PC-3 (cell line): ENCODE results near the gene AGO3. TPM values are rescaled to one million over a fixed set of nuclear protein-coding genes. Genes with fewer than 3 reads are reported as not detected.

Source experiments
- ATAC-seq: fragments of 200-7000 bp; cut with Tn5 transposase; 2 replicates; pipeline ENCODE4 v1.9.1; 2020; ENCODE audit warnings: mild to moderate bottlenecking, moderate library complexity
- BruUV-seq: library from RNA; stranded (reverse); fragments of 400-500 nt; replicated peaks from 2 replicates; lab custom pipeline; 2021; lab: Mats Ljungman, UMichigan
- CTCF ChIA-PET: fragments of 300-600 bp; sonication (Branson Sonifier 250); formaldehyde crosslinking; loops from one replicate; lab custom pipeline; 2022; ENCODE audit warnings: antibody characterized with exemption; lab: Charles Lee
- POLR2A ChIA-PET: fragments of 300-600 bp; sonication (Branson Sonifier 250); formaldehyde crosslinking; loops from one replicate; lab custom pipeline; 2022; ENCODE audit warnings: antibody characterized with exemption; ENCODE audit not compliant: unreplicated experiment; lab: Charles Lee
- DNase-seq: peaks from one replicate; pipeline ENCODE4 v3.0.0-alpha.2; 2015
- H2AFZ ChIP-seq: fragments of 300-600 bp; sonication (generic); 2 replicates; pipeline ENCODE4 v1.6.0; 2016; ENCODE audit warnings: antibody characterized with exemption, low read length
- H3F3A ChIP-seq: fragments of 300-600 bp; sonication (generic); one replicate; pipeline ENCODE4 v1.6.0; 2017; ENCODE audit warnings: antibody characterized with exemption, low read length, control low read depth, mild to moderate bottlenecking; ENCODE audit not compliant: unreplicated experiment
- H3K27ac ChIP-seq: fragments of 300-600 bp; sonication (generic); 2 replicates; pipeline ENCODE4 v1.5.1; 2016; ENCODE audit warnings: mild to moderate bottlenecking, low read length
- H3K27me3 ChIP-seq: fragments of 300-600 bp; sonication (generic); 2 replicates; pipeline ENCODE4 v1.6.1; 2016; ENCODE audit warnings: low read length, mixed read lengths
- H3K36me3 ChIP-seq: fragments of 300-600 bp; sonication (generic); 2 replicates; pipeline ENCODE4 v1.6.1; 2016; ENCODE audit warnings: low read depth, mixed run types, low read length, mixed read lengths
- H3K4me1 ChIP-seq: fragments of 300-600 bp; sonication (generic); 2 replicates; pipeline ENCODE4 v1.5.1; 2016; ENCODE audit warnings: low read length; ENCODE audit not compliant: insufficient read depth
- H3K4me2 ChIP-seq: fragments of 300-600 bp; sonication (generic); 2 replicates; pipeline ENCODE4 v1.6.0; 2016; ENCODE audit warnings: low read length
- H3K4me3 ChIP-seq: fragments of 300-600 bp; sonication (generic); 2 replicates; pipeline ENCODE4 v1.5.1; 2016; ENCODE audit warnings: mild to moderate bottlenecking, low read length, mixed read lengths
- H3K79me2 ChIP-seq: fragments of 300-600 bp; sonication (generic); 2 replicates; pipeline ENCODE4 v1.6.1; 2017; ENCODE audit warnings: low read length, mixed read lengths
- H3K9ac ChIP-seq: fragments of 300-600 bp; sonication (generic); 2 replicates; pipeline ENCODE4 v1.6.0; 2016; ENCODE audit warnings: mild to moderate bottlenecking, low read length
- H3K9me2 ChIP-seq: fragments of 300-600 bp; sonication (generic); replicated peaks from 2 replicates; pipeline ENCODE4 v1.6.1; 2016; ENCODE audit warnings: mixed run types, low read length, mixed read lengths
- H3K9me3 ChIP-seq: fragments of 300-600 bp; sonication (generic); 2 replicates; pipeline ENCODE4 v1.6.1; 2016; ENCODE audit warnings: low read length, mixed read lengths
- H4K20me1 ChIP-seq: fragments of 300-600 bp; sonication (generic); 2 replicates; pipeline ENCODE4 v1.6.1; 2016; ENCODE audit warnings: low read length, mixed read lengths
- EZH2 ChIP-seq: fragments of 300-600 bp; sonication (generic); IDR thresholded peaks from one replicate; pipeline ENCODE4 v1.6.1; 2017; ENCODE audit warnings: antibody characterized with exemption, mild to moderate bottlenecking, low read length; ENCODE audit not compliant: unreplicated experiment
- EZH2phosphoT487 ChIP-seq: fragments of 300-600 bp; sonication (generic); IDR thresholded peaks from 2 replicates; pipeline ENCODE4 v1.6.1; 2018; ENCODE audit warnings: mild to moderate bottlenecking, antibody characterized with exemption, low read length, borderline replicate concordance
- intact Hi-C: fragments of 100-400 bp; cut with micrococcal nuclease; formaldehyde crosslinking; loops from 2 replicates; pipeline ENCODE4 v1.9.0; 2023
- total RNA-seq: library from RNA; depleted of rRNA; stranded (reverse); fragments of >200 nt; gene quantifications from 2 replicates; pipeline ENCODE4 v1.2.3, GENCODE V29; 2014
- TF ChIP-seq, protein P1 (sequence below): fragments of 300-600 bp; sonication (generic); conservative IDR thresholded peaks from 2 replicates; pipeline ENCODE4 v1.5.1; 2017; ENCODE audit warnings: antibody characterized with exemption, low read depth, mild to moderate bottlenecking, low read length

Gene AGO3
- total RNA-seq, 1 experiment from 2014 or later, result 17.7 TPM

DNA sequence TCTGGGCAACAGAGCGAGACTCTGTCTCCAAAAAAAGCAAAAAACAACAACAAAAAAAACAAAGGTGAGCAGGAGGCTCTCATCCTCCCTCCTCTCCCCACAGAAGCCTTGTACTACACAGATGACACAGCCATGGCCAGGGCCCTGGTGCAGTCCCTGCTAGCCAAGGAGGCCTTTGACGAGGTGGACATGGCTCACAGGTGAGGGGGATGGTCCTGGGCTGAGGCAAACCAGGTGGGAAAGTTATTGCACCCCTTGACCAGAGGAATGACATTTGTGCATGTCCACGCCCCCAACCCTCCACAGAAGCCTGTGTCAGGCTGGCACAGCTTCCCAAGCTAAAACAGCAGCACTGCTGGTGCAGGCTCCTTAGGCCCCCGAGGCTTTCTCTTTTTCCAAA, 160.2 kb downstream of the AGO3 start:
- no peak for TF ChIP-seq EZH2
- TF ChIP-seq EZH2phosphoT487, result no peak
- TF ChIP-seq, protein P1, sequence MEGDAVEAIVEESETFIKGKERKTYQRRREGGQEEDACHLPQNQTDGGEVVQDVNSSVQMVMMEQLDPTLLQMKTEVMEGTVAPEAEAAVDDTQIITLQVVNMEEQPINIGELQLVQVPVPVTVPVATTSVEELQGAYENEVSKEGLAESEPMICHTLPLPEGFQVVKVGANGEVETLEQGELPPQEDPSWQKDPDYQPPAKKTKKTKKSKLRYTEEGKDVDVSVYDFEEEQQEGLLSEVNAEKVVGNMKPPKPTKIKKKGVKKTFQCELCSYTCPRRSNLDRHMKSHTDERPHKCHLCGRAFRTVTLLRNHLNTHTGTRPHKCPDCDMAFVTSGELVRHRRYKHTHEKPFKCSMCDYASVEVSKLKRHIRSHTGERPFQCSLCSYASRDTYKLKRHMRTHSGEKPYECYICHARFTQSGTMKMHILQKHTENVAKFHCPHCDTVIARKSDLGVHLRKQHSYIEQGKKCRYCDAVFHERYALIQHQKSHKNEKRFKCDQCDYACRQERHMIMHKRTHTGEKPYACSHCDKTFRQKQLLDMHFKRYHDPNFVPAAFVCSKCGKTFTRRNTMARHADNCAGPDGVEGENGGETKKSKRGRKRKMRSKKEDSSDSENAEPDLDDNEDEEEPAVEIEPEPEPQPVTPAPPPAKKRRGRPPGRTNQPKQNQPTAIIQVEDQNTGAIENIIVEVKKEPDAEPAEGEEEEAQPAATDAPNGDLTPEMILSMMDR, result no peak
- POLR2A ChIA-PET, result no interaction called here
- H3K4me1 ChIP-seq, result peaks cover 13% of the 10 kb centered on the region; the same call in 1 of the 2 replicates

DNA sequence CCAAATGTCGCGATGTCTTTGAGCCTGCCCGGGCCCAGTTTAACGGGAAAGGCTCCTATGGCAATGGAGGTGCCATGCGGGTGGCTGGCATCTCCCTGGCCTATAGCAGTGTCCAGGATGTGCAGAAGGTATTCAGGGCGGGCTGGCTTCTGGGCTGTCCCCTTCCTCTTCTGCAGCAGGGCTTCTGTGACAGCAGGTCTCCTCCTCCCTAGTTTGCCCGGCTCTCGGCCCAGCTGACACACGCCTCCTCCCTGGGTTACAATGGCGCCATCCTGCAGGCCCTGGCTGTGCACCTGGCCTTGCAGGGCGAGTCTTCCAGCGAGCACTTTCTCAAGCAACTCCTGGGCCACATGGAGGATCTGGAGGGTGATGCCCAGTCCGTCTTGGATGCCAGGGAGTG, 160.8 kb downstream of the AGO3 start:
- H3K36me3 ChIP-seq, result peaks cover 33% of the 10 kb centered on the region; the same call in 1 of the 2 replicates
- BruUV-seq, result no TSS peak
- ATAC-seq, result no peak
- no peaks in the 10 kb centered on the region for H3K27me3 ChIP-seq
- intact Hi-C loops, result no loop called here
- H3K4me2 ChIP-seq, result no peak overlapping the region
- TF ChIP-seq, protein P1, result no peak
- TF ChIP-seq EZH2, result no peak
- no peak for TF ChIP-seq EZH2phosphoT487
- POLR2A ChIA-PET, result no interaction called here
- DNase-seq, result no peak
- H3F3A ChIP-seq, result no peaks in the 10 kb centered on the region
- H3K27ac ChIP-seq, result no peak overlapping the region
- H3K4me1 ChIP-seq, result peaks cover 13% of the 10 kb centered on the region; the same call in 1 of the 2 replicates
- H3K4me3 ChIP-seq, result no peak overlapping the region
- CTCF ChIA-PET, result no interaction called here
- no peak overlapping the region for H2AFZ ChIP-seq
- peaks cover 28% of the 10 kb centered on the region for H3K79me2 ChIP-seq
- no peaks in the 10 kb centered on the region for H4K20me1 ChIP-seq
- H3K9me3 ChIP-seq, result no peaks in the 10 kb centered on the region
- no peaks in the 10 kb centered on the region for H3K9me2 ChIP-seq
- no peak overlapping the region for H3K9ac ChIP-seq

More for the DNA sequence above, 160.2 kb downstream of the AGO3 start:
- H4K20me1 ChIP-seq, result no peaks in the 10 kb centered on the region
- H3K4me3 ChIP-seq, result no peak overlapping the region
- no peaks in the 10 kb centered on the region for H3F3A ChIP-seq
- no peak overlapping the region for H2AFZ ChIP-seq
- no peak for ATAC-seq
- H3K27ac ChIP-seq, result no peak overlapping the region
- peaks cover 28% of the 10 kb centered on the region for H3K79me2 ChIP-seq
- H3K27me3 ChIP-seq, result no peaks in the 10 kb centered on the region
- no TSS peak for BruUV-seq
- H3K36me3 ChIP-seq, result peaks cover 33% of the 10 kb centered on the region; the same call in 1 of the 2 replicates
- no peak overlapping the region for H3K9ac ChIP-seq
- intact Hi-C loops, result no loop called here
- DNase-seq, result no peak
- H3K4me2 ChIP-seq, result no peak overlapping the region
- CTCF ChIA-PET, result no interaction called here
- H3K9me3 ChIP-seq, result no peaks in the 10 kb centered on the region
- H3K9me2 ChIP-seq, result no peaks in the 10 kb centered on the region

DNA sequence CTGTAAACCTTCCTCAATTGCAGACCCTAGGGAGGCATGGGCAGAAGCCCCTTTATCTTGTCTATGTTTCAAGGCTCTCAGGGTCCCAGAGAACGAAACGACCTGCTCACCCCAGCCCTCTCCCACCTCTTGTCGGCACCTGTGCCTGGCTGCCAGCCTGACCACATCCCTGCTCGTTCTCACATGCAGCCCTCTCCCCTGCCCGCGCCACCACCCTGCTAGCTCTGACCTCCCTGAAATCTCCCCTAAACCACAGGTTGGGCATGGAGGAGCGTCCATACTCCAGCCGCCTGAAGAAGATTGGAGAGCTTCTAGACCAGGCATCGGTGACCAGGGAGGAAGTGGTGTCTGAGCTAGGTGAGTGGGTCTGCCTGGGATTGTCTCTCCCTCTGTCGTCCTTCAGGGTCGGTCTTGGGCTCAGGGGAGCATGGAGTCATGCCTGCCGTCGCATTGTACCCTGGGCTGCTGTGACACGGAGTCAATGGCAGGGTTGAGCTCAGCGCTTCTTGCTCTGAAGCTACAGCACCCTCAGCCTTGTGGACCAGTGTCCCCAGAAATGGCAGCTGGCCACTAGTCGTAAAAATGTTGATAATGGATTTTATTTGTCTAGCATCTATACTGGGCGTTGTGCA, 161.4 kb downstream of the AGO3 start:
- ATAC-seq, result no peak
- Histone ChIP-seq H3K27ac (no peak overlapping the region), H4K20me1 (no peaks in the 10 kb centered on the region), H3K27me3 (no peaks in the 10 kb centered on the region), H3K9ac (no peak overlapping the region), H3K4me3 (no peak overlapping the region), H3K79me2 (peaks cover 28% of the 10 kb centered on the region), H3K4me2 (no peak overlapping the region), H3F3A (no peaks in the 10 kb centered on the region), H3K9me3 (no peaks in the 10 kb centered on the region), H3K9me2 (no peaks in the 10 kb centered on the region), H3K4me1 (peaks cover 13% of the 10 kb centered on the region; the same call in 1 of the 2 replicates), H3K36me3 (peaks cover 33% of the 10 kb centered on the region; the same call in 1 of the 2 replicates), H2AFZ (no peak overlapping the region)
- BruUV-seq, result no TSS peak
- intact Hi-C loops, result no loop called here
- TF ChIP-seq, protein P1, result no peak
- TF ChIP-seq EZH2, result no peak
- no peak for TF ChIP-seq EZH2phosphoT487
- no peak for DNase-seq
- ChIA-PET CTCF (no interaction called here), POLR2A (no interaction called here)
